Islet of Langerhans (tissue), 1 donor: Measurements from ENCODE around the gene TMEM178A.

Experiments
- FAIRE-seq: peaks from one replicate; lab custom pipeline; 2011; peaks lifted over from hg19 to GRCh38; lab: Jason Lieb, UNC

Gene TMEM178A

DNA sequence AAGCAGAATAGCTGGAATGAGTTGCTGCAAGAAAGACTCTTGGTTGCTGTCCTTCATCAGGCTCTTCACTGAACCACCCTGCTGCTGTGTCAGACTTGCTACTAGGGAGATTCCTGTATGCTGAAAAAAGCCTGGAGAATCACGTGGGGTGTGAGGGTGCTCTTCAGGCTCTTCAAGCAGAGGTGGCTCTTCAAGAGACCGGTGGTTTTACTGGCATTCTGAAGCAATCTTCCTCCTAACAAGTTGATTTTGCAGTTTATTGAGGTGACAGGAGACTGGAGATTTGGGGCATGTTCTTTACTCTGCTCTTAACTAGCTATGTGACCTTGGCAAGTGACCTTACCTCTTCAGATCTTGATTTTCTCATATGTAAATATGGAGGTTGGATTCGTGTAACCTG, 14.1 kb downstream of the TMEM178A start:
- FAIRE-seq = no peak

DNA sequence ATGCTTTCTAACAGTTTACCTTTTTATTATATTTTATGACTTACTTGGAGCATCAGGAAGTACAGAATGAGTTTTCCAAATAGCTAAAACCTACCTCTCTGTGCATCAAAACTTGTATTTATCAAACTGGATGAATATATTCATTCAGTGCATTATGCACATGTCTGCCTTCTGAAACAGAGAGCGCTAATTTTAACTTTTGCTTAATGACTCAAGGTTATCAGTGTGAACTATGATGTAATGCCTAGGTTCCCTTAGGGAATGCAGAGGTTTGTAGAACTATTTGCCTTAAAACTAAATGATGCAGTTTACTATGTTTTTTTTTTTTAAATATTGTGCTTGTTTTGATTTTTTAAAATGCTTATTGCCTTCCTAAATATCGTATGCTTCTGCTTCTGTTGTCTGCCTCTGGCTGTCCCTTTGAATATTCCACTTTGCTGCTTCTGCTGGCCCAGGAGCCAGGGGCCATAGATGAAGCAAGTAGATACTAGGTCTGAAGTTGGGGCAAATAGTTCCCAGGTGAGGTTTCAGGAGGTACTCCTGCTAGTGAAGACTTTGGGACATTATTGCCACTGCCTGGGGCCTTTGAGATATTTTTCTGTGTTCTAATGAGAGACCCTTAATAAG, 16.5 kb downstream of the TMEM178A start:
- FAIRE-seq = no peak

DNA sequence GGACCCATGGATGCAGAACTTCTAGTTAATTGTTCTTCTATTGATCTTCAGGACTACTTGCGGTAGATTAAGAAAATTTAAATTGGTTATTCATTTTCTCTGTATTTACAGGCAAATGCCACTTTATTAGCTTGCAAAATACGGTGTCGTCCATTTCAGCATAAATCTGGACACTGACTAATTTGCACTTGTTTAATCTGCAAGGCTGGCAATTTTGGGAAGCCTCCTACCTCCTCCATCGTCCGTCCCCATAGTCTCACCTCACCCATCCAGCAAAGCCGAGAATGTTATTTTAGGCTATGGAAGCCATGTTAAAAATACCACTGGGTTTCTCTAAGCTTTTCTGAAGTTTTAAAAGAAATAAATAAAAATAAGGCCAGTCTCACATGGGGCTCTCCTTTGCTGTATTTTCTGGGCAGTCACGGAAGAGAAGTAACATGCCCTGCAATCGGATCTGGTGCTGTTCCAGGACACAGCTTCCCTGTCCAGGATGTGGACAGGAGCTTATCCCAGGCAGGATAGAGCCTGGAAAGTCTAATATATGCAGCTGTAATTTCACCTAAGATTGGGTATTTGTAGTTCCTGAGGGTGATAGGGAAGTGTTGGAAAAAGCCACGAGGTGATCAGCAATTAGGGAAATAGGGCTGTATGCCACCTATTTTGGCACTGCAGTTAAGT, 17.4 kb downstream of the TMEM178A start:
- no peak for FAIRE-seq

DNA sequence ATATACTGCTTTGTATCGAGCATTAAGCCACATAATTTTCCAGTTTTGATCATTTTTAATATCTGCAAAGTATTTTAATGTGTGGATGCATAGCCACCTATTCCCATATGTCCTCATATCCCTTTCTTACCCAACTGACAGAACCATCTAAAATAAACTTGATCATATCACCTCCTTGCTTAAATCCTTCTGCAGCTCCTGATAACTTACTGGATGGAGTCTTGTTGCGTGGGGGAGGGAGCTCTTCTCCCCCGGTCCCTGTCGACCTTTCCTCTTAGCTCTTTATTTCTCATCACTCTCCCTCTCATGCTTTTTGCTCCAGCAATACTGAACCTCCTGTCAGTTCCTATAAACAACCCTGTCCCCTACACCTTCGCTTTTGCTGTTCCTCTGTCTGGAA, 18.7 kb downstream of the TMEM178A start:
- no peak for FAIRE-seq

DNA sequence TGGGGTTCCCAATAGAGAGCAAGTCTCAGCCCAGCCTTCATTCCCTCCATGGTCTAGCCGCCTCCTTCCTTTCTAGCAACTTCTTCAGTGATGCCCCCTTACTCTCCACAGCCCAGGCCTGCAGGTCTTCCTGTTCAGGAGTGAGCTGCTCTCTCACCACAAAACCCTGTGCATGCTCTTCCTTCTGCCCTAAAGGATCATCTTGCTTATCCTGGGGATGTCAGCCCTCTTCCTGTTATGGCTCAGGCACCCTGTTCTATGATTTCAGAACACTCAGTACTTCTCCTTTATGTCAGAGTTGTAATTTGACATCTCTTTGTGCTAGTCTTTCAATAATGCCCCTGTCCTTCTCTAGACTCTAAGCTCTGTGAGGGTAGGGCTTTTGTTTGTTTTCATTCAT, 19.4 kb downstream of the TMEM178A start:
- FAIRE-seq = no peak

DNA sequence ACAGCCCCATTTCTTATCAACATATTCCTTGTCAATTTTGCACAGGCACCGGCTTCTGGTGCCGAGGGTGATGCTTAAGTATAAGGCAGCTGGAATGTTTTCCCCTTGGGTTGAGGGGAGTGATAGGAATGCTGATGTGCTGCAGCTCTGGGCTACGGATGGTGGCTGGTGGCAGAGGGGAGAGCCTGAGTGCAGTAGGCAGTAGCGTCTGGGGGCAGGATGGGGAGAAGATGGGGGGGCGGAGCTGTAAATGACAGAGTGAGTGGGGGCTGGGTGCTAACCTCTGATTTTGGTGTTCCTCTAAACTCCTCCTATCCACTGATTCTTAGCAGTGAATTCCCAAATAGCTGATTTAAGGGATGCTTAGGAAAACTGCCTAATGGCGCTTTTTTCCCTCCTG, 20.7 kb downstream of the TMEM178A start:
- no peak for FAIRE-seq

DNA sequence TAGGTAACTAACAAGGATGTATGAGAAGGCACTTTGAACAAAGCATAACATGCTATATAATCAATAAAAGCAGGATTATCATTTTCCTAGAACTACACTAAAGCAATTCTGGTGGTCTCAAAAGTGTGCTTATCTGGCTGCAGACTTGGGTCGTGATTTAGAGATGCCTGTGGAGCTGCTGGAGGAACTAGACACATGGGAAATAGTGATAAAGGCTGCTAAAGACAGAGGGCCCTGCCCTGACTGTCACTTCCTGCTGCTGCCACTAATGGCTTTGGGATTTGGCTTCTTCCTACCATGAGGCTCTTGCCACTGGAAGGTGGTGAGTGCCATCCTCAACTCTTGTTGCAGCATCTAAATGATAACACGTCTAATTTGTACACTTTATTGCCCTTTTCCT, 22.5 kb downstream of the TMEM178A start:
- FAIRE-seq = no peak

DNA sequence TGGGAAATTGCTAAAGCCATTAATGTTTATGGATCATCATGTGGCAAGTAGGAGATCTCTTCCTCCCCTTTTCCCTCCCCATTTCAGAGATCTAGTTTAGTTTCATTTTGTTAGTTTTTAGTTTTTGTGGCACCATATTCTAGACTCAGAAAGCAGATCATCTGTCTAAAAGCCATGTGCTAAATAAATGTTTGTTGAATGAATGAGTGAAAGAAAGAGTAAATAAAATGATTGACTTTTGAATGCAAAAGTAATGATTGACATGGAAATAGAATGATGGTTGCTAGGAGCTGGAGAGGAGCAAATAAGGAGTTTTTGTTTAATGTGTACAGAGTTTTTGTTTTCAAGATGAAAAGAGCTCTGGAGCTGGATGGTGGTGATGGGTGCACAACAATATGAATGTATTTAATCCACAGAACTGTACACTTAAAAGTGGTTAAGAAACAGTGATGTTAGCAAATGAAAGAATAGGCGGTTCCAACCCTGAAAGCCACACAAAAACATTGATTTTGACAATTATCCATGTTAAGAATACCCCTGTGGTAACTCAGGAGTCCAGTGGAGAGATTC, 23.6 kb downstream of the TMEM178A start:
- FAIRE-seq = no peak

DNA sequence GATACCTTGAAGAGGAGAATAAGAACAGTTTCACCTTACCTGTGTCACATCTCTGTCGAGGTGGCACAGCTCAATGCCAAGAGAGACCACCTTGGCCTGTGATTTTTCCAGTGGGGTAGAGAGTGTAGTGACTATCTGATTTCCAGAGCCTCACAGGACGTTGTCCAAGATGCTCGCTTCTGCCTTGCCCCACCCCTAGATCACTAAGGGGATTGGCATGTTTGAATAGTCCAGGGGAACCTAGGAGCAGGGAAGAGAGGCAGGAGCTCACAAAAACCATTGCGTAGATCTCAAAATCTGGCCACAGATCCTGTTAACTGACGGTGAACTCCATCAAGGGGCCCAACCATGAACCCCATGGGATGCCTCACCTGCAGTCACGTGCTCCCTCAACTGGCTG, 24.2 kb downstream of the TMEM178A start:
- no peak for FAIRE-seq

DNA sequence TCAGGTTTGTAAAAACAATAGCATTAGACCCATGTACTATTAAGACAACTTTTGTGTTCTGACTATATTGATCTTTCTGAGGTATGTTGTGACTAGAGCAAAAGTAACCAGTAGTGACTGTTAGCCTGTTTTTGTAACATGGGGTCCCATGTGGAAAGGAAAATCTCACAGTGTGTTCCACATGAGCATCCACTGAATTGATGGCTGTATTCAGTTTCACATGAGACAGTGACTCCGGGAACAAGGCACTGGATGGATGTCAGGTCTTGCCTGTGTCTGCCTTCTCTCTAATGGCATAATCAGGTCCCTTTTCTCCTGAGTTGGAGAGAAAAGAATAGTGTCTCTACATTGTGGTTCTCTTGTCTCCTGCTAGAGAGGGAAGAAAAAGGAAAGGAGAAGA, 27.5 kb downstream of the TMEM178A start:
- no peak for FAIRE-seq

DNA sequence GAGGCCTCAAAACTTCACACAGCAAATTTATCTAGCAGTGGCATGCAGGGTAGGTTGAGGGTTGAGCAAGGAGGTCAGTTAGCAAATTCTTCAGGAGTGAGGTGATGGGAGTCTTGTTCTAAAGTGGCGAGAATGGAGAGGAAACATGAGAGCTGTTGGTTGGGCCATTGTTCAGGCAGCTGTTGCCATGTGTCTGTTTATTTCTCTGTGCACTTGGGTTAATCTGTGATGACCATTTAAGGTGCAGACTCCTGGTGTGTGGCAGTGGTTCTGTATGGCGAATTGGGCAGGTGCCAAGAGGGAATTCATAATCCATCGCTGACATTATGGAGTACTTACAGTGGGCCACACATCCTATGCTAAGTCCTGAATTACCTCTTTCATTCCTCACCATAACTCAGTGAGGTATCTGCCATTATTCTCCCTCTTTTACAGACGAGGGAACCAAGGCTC, 30.4 kb downstream of the TMEM178A start:
- no peak for FAIRE-seq

DNA sequence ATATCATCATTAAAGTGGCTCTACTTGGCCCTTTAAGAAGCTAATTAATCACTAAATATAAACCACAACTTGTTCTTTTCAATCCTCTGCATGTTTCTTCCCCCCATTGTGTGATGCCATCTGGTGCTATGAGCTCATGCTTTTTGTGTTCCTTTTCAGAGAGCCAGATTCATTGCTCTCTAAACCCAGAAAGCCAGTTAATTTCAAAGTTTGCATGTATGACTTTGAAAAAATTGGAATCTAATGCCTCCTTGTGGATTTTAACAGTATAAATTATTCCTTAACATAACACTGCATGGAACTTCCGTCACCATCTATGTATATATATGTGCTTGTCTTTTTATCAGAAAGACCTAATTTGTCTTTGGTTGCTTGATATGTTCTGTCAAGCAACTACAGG, 31.1 kb downstream of the TMEM178A start:
- FAIRE-seq = peak; percentile 82

DNA sequence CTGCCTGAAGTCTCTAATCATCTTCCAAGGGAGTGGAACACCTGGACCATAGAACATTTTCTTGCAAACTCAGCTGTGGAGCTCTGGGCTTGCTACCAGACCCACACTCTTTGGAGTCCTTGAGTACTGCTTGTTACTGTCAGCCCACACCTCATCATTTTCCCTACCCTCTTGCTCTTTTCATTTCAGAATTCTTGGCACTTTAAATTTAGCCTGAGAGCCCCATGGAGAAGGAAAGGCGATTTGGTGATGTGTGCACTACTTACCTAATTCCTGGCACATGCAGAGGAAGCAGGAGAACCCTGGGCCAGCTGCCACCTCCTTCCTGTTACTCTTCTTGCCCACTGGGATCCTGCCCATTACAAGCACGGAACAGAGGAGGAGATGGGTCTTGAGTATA, 31.7 kb downstream of the TMEM178A start:
- no peak for FAIRE-seq

DNA sequence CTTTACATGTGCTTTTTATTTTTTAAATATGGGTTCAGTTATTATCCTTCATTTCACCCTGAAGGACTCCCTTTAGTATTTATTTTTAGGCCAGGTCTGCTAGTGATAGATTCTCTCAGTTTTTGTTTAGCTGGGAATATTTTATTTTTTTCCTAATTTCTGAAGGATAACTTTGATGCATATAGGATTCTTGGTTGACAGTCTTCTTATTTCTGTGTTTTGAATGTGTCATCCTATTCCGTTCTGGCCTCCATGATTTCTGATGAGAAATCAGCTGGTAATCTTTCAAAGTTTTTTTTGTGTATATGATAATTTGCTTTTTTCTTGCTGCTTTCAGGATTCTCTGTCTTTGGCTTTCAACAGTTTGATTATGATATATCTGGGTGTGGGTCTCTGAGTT, 35.4 kb downstream of the TMEM178A start:
- FAIRE-seq = peak; percentile 62

DNA sequence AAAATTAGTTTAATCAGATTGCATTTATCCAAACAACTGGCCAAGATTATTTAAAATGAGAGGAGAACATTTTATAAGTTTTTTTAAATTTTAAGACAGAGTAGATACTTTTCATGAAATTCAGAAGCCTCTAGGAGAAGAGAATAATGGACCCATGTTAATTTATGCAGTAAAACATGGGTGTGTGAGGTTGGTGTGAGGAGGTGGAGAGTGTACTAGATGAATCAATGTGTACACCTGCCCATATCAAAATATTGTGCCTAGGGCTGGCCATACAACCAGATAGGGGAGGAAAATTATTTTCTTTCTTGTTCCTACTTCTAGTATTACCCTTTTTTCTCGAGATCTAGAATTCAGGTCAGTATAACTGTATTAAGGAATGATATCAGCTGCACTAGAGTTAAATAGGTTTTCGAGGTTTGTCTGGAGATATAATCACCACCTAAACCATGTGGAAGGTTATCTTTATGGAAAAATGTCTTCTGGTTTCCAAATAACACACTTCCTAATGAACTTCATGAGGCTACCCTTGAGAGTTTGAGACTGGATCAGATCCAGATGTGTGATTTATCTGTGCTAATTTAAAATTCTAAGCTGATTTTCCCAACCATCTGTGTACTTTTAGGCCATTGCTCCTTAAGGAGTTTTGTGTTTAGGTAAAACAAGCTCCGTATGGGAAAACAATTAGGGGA, 37.6 kb downstream of the TMEM178A start:
- no peak for FAIRE-seq

DNA sequence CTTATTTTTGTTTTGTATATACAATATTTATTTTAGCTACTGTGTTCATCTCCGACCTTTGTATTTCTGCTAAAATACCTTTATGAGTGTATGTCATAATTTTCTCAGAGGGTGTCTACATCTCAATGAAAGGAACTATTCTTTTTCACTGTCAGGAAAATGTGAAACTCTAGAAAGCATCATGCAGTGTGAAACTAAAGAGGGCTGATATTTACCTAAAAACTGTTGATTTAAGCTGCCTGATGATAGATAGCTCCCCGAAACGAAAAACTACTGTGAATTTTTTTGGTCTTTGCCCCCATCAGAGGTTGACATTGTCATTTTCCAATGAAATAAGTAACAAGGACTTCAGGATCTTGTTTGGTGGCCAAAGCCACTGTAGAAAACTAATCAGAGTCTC, 38.8 kb downstream of the TMEM178A start:
- no peak for FAIRE-seq

DNA sequence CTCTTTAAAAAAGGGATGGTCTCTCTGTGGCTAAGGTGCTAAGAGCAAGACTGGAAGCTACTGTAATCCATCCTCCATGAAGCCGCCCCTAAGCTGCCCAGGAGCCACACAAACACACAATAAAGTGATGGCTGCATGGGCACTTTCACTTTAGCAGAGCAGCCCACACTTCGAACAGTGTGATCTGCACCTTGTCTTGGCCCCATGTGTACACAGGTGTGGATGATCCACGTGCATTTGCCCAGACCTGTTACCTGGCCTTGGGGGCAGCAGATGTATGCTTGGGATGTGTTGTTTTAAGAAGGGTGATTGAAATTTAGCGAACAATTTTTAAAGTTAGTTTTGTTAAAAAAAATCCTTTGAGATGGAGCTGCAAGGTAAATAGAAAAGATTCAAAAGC, 39.9 kb downstream of the TMEM178A start:
- no peak for FAIRE-seq

DNA sequence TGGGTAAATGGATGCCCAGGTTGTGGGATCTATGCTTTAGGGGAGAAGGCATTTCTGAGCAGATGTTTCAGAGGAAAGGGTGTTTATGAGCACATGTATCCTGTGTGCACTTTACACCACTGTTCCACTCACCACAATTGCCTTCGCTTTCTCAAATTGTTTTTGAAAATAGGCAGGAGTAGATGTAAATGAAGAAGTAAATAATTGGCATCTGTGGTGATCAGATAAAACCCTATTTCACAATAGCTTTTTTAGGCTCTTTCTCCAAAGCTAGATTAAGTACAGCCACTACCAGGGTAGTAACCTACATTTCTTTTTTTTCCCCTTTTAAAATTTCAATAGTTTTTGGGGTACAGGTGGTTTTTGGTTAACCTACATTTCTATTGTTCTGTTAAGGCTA, 40.6 kb downstream of the TMEM178A start:
- no peak for FAIRE-seq

DNA sequence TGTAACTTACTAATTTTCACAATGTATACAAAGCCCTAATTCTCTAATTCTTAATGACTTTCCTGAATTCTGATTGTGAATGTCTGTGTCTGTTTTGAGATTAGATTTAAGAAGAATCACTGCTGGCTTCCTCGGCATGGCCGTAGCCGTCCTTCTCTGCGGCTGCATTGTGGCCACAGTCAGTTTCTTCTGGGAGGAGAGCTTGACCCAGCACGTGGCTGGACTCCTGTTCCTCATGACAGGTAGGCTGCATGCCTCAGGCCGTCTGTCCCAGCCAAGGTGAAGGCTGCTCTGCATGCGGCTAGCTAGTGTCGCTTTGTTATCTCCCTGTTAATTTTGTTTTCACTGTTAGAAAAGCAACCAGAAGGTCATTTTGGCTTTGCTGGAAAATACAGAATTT, 41.2 kb downstream of the TMEM178A start:
- no peak for FAIRE-seq

DNA sequence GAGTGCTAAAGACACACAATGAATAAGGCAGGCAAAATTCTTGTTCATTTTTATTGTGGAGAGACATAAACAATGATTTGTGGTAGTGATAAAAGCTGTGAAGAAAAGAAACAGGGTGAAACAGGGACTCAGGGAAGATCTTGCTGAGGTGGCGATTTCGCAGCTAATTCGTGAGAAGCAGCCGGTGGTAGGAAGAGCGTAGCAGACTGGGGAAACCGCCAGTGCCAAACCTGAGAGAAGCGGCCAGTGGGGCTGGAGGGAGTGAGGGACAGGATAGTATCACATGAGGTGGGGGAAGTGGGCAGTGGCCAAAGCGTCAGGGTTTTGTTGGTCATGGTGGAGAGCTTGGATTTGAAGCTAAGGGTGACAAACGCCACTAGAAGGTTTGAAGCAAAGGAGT, 42.3 kb downstream of the TMEM178A start:
- FAIRE-seq = no peak

DNA sequence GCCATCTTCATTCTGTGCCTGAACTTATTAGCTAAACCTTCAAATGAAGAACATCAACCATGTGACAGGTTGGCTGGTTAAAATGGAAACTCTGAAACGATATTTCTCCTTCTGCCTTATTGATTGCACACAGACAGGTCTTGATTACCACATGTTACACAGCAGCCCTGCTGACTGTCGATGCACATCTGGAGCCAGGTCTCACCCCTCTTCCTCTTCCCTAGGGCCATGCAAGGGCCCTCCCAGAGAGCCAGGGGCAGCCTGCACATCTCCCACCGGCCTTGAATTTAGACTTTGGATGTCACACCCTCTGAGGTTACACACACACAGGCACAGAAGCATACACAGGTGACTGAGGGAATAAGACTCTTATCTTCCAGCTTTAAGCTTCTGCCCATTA, 45.1 kb downstream of the TMEM178A start:
- no peak for FAIRE-seq

DNA sequence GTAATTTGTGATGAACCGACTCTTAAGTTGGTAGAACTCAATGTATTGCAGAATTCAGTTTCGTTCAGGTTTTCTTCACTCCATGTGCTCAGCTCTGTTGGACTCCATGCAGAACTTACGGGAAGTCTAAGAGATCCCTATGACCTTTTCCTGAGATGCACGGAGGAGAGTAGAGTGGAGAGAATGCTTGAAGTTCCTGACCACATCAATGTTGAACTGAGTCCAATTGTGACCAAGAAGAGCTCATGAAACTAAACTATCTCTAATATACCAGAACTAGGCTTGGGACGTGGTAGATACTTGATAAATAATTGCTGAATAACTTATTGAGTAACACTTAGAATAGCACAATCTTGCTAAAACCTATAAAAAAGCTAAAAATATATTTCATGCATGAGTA, 47.2 kb downstream of the TMEM178A start:
- FAIRE-seq = no peak

DNA sequence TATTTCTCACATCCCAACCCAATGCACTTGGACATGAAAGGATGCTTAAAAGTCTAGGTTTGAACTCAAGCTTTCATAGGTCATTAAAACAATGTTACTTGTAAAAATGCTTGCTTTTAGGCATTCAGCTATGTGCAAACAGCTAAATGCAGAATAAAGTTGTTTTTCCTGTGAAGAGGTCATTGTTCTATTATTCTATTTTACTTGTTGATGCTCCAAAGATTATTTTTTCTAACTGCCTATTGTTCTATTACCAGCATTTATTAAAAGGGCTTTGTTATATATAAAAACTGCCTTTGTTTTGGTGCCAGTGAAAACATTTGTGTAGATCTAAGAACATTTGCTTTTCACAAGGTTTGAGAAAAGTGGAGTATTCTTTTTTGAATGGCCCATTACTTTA, 49.4 kb downstream of the TMEM178A start:
- no peak for FAIRE-seq
